ENCODE measurements around the gene OR51M1. TPM values are rescaled to one million over a fixed set of nuclear protein-coding genes. Genes with fewer than 3 reads are reported as not detected.

OR51M1 gene
- total RNA-seq, 2 donors from 2014 or later, result not detected

GRCh38 chr11:5405173-5405572 lies 21.6 kb downstream of the OR51M1 start:
- no peaks in the 10 kb centered on the region for H3K27me3 ChIP-seq
- ATAC-seq (no peak), DNase-seq (no peak)
- no peak overlapping the region for H3K27ac ChIP-seq
- H3K9me3 ChIP-seq, result no peaks in the 10 kb centered on the region
- H3K4me1 ChIP-seq, result no peaks in the 10 kb centered on the region
- TF ChIP-seq POLR2A (IDR thresholded peaks at IDR 0.05), result no peak
- TF ChIP-seq, protein P1, sequence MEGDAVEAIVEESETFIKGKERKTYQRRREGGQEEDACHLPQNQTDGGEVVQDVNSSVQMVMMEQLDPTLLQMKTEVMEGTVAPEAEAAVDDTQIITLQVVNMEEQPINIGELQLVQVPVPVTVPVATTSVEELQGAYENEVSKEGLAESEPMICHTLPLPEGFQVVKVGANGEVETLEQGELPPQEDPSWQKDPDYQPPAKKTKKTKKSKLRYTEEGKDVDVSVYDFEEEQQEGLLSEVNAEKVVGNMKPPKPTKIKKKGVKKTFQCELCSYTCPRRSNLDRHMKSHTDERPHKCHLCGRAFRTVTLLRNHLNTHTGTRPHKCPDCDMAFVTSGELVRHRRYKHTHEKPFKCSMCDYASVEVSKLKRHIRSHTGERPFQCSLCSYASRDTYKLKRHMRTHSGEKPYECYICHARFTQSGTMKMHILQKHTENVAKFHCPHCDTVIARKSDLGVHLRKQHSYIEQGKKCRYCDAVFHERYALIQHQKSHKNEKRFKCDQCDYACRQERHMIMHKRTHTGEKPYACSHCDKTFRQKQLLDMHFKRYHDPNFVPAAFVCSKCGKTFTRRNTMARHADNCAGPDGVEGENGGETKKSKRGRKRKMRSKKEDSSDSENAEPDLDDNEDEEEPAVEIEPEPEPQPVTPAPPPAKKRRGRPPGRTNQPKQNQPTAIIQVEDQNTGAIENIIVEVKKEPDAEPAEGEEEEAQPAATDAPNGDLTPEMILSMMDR (IDR thresholded peaks at IDR 0.05), result no peak
- no peaks in the 10 kb centered on the region for H3K36me3 ChIP-seq (replicated peaks in 1 of 2; ENCODE audit: insufficient read depth in 1 of 2, low read depth in 2 of 2)
- no peak overlapping the region for H3K4me3 ChIP-seq
- intact Hi-C loops (cut with DNase I), result no loop called here

GRCh38 chr11:5420993-5421392 lies 37.4 kb downstream of the OR51M1 start:
- no peaks in the 10 kb centered on the region for H3K36me3 ChIP-seq (replicated peaks in 1 of 2; ENCODE audit: insufficient read depth in 1 of 2, low read depth in 2 of 2)
- no peak overlapping the region for H3K27ac ChIP-seq
- no peaks in the 10 kb centered on the region for H3K9me3 ChIP-seq
- DNase-seq (no peak), ATAC-seq (no peak)
- H3K4me3 ChIP-seq, result no peak overlapping the region
- no peaks in the 10 kb centered on the region for H3K4me1 ChIP-seq
- no peaks in the 10 kb centered on the region for H3K27me3 ChIP-seq
- intact Hi-C loops (cut with DNase I), result no loop called here
- 58 to 60% methylated on average over 5 of the region's 5 CpGs for WGBS, 2 donors
- TF ChIP-seq, protein P1 (IDR thresholded peaks at IDR 0.05), result no peak
- no peak for TF ChIP-seq POLR2A (IDR thresholded peaks at IDR 0.05)

DNA sequence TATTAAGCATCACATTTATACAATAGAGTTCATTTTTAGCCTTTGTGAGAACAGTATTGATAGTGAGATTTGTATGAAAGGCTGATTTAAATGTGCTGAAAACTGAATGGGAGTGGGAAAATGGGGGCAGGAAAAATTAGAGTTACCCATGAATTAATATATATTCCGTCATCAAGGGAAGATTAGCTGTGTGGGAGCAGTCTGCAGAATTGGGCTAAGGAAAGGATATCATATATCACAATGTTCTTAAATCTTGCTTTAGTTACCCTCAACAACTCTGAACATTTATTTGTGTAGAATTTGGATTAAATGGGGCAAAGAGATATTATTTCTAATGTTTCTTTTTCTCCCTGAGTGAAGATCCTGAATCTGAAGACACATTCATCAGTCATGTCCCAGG lies 38.2 kb downstream of the OR51M1 start, which contains the start of gene OR51Q1:
TSS of gene OR51Q1 (plus strand) at position 301 of the 400 bp plus-strand sequence. CDS start at position 391, 90 bp downstream.
- DNase-seq, result no peak
- WGBS, 2 donors, result 69 to 81% methylated on average over 1 of the region's 1 CpG
- Histone ChIP-seq H3K36me3 (replicated peaks in 1 of 2; ENCODE audit: insufficient read depth in 1 of 2, low read depth in 2 of 2) (no peaks in the 10 kb centered on the region), H3K4me3 (no peak within 1 kb of the TSS), H3K27ac (no peak within 1 kb of the TSS), H3K4me1 (no peaks in the 10 kb centered on the region), H3K27me3 (no peaks in the 10 kb centered on the region), H3K9me3 (no peaks in the 10 kb centered on the region)
- no peak for ATAC-seq
- intact Hi-C loops (cut with DNase I), result no loop called here
- TF ChIP-seq, protein P1 (IDR thresholded peaks at IDR 0.05), result no peak

DNA sequence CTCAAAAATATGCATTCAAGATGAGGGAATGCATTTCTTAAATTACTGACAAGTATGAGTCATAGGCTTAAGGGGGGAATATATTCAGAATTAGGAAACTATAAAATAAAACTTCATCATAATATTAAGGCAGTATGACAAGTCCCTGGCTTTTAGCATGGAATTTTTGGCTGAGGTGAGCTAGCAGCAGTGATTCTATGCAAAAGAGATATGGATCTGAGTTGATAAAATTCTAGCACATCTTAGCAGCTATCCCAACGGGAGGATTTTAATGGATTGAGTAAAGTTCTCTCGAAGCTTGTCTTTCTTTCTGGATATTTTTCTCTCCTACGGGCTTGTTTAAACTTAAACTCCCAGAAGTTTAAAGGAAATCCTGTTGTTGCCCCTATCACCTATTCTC lies 39.5 kb downstream of the OR51M1 start:
- no peak for TF ChIP-seq POLR2A (IDR thresholded peaks at IDR 0.05)
- TF ChIP-seq, protein P1 (IDR thresholded peaks at IDR 0.05), result no peak
- no peak for ATAC-seq
- Histone ChIP-seq H3K9me3 (no peaks in the 10 kb centered on the region), H3K27ac (no peak overlapping the region), H3K4me1 (no peaks in the 10 kb centered on the region), H3K4me3 (no peak overlapping the region), H3K27me3 (no peaks in the 10 kb centered on the region), H3K36me3 (replicated peaks in 1 of 2; ENCODE audit: insufficient read depth in 1 of 2, low read depth in 2 of 2) (no peaks in the 10 kb centered on the region)
- no peak for DNase-seq
- 18 to 46% methylated on average over 3 of the region's 3 CpGs for WGBS, 2 donors
- intact Hi-C loops (cut with DNase I), result no loop called here

GRCh38 chr11:5441414-5441813 lies 57.8 kb downstream of the OR51M1 start, which contains the start of gene OR51I1:
Gene OR51I1, minus strand, starts transcription at chr11:5441514. Its CDS starts 0 bp downstream, at chr11:5441514.
- Histone ChIP-seq H3K4me3 (no peak within 1 kb of the TSS), H3K36me3 (replicated peaks in 1 of 2; ENCODE audit: insufficient read depth in 1 of 2, low read depth in 2 of 2) (no peaks in the 10 kb centered on the region), H3K27me3 (no peaks in the 10 kb centered on the region), H3K27ac (no peak within 1 kb of the TSS), H3K9me3 (no peaks in the 10 kb centered on the region), H3K4me1 (no peaks in the 10 kb centered on the region)
- no peak for TF ChIP-seq POLR2A (IDR thresholded peaks at IDR 0.05)
- TF ChIP-seq, protein P1 (IDR thresholded peaks at IDR 0.05), result no peak
- intact Hi-C loops (cut with DNase I), result no loop called here
- no peak for ATAC-seq
- 9 to 30% methylated on average over 2 of the region's 2 CpGs for WGBS, 2 donors
- DNase-seq, result no peak

All from body of pancreas (tissue), 4 donors.